Measurements from ENCODE around the gene VWA5A.

DNA sequence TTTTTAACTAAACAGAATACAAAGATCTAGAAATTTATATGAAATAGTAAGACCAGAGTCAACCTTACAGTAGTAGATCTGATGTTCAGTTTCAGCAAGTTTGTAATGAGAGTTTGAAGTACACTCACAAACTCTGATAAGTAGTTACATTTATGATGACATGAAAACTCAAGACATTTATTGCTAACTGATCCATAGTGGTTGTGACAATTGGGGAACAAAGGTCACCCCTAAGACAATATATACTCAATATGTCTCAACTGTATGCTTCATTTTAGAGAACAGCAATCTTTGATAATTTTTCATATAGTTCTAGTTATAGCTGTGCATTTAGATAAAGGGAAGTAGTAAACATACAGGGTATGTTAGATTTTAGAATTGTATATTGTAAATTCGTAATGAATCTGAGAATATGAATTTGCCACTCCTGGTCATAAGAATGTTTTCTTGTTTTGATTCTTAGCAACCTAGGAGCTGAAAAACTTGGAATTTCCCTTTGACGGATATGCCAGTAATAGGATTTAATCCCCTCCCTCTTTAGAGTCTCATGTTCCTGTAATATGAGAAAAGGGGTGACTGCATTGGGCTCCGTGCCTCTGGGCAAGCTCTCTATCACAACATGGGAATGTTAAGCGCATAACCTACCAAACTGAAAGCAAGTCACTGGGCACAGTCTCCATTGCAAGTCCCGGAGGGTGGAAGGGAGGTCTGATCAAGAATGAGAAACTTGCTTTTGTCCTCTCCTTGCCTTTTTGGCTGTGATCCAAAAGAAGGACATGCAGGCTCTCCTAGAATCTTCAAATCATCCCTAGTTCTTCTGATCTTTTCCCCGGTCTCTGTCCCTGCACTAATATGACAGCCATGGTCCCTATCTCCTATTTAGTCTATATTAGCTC, 79.3 kb downstream of the VWA5A start:
- TF ChIP-seq FOXM1 (IDR thresholded peaks at IDR 0.05; ENCODE audit: borderline replicate concordance, low read depth) (no peak), RAD21 (IDR thresholded peaks at IDR 0.05; ENCODE audit: low read depth) (no peak), CREB1 (IDR thresholded peaks at IDR 0.05; ENCODE audit: low read depth) (no peak), EP300 (IDR thresholded peaks at IDR 0.05; ENCODE audit: borderline replicate concordance) (no peak), ZBTB7A (IDR thresholded peaks at IDR 0.05; ENCODE audit: low read depth) (no peak)
- TF ChIP-seq, protein P1, sequence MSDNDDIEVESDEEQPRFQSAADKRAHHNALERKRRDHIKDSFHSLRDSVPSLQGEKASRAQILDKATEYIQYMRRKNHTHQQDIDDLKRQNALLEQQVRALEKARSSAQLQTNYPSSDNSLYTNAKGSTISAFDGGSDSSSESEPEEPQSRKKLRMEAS (IDR thresholded peaks at IDR 0.05): no peak
